Stimulated activated CD8-positive, alpha-beta memory T cell treated with anti-CD3 and anti-CD28 coated beads, Interleukin-2, amount 100 ng/mL, for 1 hour (primary cell): ENCODE results near the gene ASCC3.
"Not testable (repeated sequence)": the region's sequence is repeated elsewhere in the genome, so short reads cannot be mapped to it uniquely, and the experiment has no call there.

Source experiments
- DNase-seq, 2 donors: peaks; one replicate each; pipeline ENCODE4 v3.0.0-alpha.2; 2020; ENCODE audit warnings: low read depth in 2 of 2

Gene ASCC3

GRCh38 chr6:100880853-100881706 is at the start of gene ASCC3:
ASCC3 (minus strand) TSS chr6:100881329; CDS start chr6:100867997, 13,332 bp downstream.
- DNase-seq = peak; percentile 80 to 81

GRCh38 chr6:100925749-100926148 is 44.6 kb upstream of the ASCC3 start:
- DNase-seq = no peak

- no peak for DNase-seq
Observed at GRCh38 chr6:100924534-100925227, 43.6 kb upstream of the ASCC3 start.

- no peak for DNase-seq
Observed at GRCh38 chr6:100923481-100924165, 42.5 kb upstream of the ASCC3 start.

- no peak for DNase-seq
Observed at GRCh38 chr6:100920028-100920605, 39.0 kb upstream of the ASCC3 start.

- no peak for DNase-seq
Observed at GRCh38 chr6:100918152-100918551, 37.0 kb upstream of the ASCC3 start.

- no peak for DNase-seq
Observed at GRCh38 chr6:100915876-100916275, 34.7 kb upstream of the ASCC3 start.

GRCh38 chr6:100913400-100914276 is 32.5 kb upstream of the ASCC3 start:
- no peak for DNase-seq

GRCh38 chr6:100906325-100906724 is 25.2 kb upstream of the ASCC3 start:
- no peak for DNase-seq

- no peak for DNase-seq
Observed at GRCh38 chr6:100905067-100905466, 23.9 kb upstream of the ASCC3 start.

- DNase-seq = no peak
Observed at GRCh38 chr6:100904316-100904715, 23.2 kb upstream of the ASCC3 start.

GRCh38 chr6:100901582-100901981 is 20.5 kb upstream of the ASCC3 start:
- no peak for DNase-seq

GRCh38 chr6:100899202-100899601 is 18.1 kb upstream of the ASCC3 start:
- no peak for DNase-seq

- DNase-seq = no peak
Observed at GRCh38 chr6:100897671-100898070, 16.5 kb upstream of the ASCC3 start.

GRCh38 chr6:100893743-100894142 is 12.6 kb upstream of the ASCC3 start:
- no peak for DNase-seq

- no peak for DNase-seq
Observed at GRCh38 chr6:100892693-100893092, 11.6 kb upstream of the ASCC3 start.

GRCh38 chr6:100892116-100892515 is 11.0 kb upstream of the ASCC3 start:
- DNase-seq = no peak

GRCh38 chr6:100891079-100891478 is 9.9 kb upstream of the ASCC3 start:
- DNase-seq = no peak

GRCh38 chr6:100890646-100891045 is 9.5 kb upstream of the ASCC3 start:
- DNase-seq = not testable (repeated sequence)

- DNase-seq = no peak
Observed at GRCh38 chr6:100889351-100889750, 8.2 kb upstream of the ASCC3 start.

GRCh38 chr6:100886076-100886475 is 4.9 kb upstream of the ASCC3 start:
- DNase-seq = no peak
